22Rv1 (cell line): Measurements from ENCODE around the gene GPR156.

Experiments
- H3K27ac ChIP-seq: fragments of 450-650 bp; 2 replicates; pipeline ENCODE4 v1.5.1; 2017
- ZFX ChIP-seq: fragments of 450-650 bp; IDR thresholded peaks from 2 replicates; pipeline ENCODE4 v1.6.1; 2017; ENCODE audit warnings: antibody characterized with exemption, borderline replicate concordance
- TF ChIP-seq, protein P1 (sequence below): fragments of 450-650 bp; IDR thresholded peaks from 2 replicates; pipeline ENCODE4 v1.5.1; 2017; ENCODE audit warnings: mild to moderate bottlenecking

Gene GPR156

DNA sequence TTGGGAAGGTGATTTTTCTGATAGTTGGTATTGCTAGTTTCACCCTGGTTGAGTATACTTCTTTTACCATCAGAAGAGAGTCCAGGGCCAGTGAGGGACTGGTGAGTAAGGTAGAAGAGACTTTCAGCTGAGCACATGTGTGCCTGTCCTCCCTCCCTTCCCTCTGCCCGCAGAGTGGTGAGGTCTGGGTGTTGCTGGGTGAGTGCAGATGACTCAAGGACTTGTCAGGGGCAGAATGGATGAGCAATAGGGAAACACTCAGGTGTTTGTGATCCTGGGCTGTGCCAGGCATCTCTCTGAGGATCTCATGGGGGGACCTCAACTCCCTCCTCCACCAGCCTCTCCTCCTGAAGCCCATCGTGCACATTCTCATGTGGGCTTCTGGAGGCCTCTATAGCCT, 114.8 kb downstream of the GPR156 start:
- H3K27ac ChIP-seq = no peak overlapping the region
- TF ChIP-seq, protein P1, sequence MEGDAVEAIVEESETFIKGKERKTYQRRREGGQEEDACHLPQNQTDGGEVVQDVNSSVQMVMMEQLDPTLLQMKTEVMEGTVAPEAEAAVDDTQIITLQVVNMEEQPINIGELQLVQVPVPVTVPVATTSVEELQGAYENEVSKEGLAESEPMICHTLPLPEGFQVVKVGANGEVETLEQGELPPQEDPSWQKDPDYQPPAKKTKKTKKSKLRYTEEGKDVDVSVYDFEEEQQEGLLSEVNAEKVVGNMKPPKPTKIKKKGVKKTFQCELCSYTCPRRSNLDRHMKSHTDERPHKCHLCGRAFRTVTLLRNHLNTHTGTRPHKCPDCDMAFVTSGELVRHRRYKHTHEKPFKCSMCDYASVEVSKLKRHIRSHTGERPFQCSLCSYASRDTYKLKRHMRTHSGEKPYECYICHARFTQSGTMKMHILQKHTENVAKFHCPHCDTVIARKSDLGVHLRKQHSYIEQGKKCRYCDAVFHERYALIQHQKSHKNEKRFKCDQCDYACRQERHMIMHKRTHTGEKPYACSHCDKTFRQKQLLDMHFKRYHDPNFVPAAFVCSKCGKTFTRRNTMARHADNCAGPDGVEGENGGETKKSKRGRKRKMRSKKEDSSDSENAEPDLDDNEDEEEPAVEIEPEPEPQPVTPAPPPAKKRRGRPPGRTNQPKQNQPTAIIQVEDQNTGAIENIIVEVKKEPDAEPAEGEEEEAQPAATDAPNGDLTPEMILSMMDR = no peak
- TF ChIP-seq ZFX = no peak

DNA sequence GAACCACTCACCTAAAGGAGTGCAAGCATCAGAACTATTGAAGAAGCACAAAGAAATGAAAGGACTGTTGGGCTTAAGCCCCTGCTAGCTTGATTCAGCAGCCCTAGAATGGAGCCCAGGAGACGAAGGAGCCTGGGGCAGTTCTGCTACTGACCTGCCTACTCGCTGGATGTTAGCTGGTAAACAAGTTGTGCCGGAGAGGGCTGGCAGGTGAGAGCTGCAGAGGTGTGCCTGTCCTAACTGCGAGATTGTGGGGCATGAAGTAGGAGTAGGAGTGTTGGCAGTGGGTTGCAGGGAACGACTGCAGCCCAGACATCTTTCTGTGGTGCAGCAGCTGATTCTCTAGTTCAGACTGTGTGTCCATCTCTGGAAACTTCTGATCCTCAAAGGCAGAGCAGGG, 115.6 kb downstream of the GPR156 start:
- no peak overlapping the region for H3K27ac ChIP-seq
- TF ChIP-seq, protein P1 = no peak
- no peak for TF ChIP-seq ZFX

DNA sequence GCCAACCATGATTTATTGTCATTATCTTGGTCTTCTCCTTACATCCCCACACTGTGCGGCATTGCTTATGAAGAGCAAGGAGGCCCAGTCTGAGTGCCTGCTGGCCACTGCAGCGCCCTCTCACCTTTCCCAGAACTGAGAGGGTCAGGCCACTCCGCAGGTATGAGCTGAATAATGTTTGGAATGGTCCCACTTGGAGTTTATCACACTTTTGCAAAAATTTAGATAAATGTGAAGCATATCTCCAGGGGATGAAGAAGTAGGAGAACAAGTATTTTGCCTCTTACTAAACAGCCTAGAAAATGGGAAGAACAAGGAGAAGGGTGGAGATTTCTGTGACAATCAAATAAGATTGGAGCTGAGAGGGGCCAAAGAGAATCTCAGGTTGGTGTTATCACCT, 116.4 kb downstream of the GPR156 start:
- TF ChIP-seq, protein P1 = no peak
- TF ChIP-seq ZFX = no peak

DNA sequence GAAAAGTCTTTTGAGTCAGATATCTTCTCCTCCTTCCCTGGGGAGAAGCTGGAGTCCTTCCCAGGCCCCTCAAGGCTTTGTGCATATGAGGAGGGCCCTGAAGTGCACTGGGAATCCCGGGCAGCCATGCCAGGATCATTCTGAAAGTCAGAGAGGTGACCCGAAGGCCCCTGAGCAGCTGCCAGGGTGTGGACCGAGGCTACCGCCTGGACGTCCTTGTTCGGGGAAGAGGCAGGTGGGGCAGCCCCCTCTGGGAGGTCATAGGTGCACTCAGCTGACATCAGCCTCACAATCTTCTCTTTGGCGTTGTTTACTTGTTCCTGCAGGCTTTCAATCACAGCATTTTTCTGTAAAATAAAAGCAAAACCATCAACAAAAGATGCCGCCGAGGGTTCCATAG, 117.0 kb downstream of the GPR156 start:
- no peak for TF ChIP-seq ZFX
- TF ChIP-seq, protein P1 = no peak
- H3K27ac ChIP-seq = no peak overlapping the region

More for the DNA sequence above, 116.4 kb downstream of the GPR156 start:
- H3K27ac ChIP-seq = no peak overlapping the region

DNA sequence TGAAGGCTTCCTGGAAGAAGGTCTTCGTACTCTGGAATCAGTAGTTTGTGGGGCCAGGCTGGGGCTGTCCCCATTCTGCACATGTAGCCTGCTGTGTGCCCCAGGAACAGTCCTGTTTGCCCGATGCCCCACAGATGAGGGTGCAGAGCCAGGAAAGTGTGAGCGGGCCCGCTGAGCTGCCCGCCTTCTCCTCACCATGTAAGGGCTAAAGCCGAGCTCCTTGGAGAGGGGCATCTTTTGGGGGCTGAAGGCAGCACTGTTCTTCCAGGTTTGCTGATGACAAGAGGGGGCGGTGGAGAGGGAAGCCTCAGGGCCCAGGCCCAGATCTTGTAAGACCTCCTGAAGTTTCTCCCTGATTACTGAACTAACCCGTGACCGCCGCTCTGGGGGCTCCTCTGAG, 117.5 kb downstream of the GPR156 start:
- H3K27ac ChIP-seq = no peak overlapping the region
- TF ChIP-seq, protein P1 = no peak
- no peak for TF ChIP-seq ZFX

DNA sequence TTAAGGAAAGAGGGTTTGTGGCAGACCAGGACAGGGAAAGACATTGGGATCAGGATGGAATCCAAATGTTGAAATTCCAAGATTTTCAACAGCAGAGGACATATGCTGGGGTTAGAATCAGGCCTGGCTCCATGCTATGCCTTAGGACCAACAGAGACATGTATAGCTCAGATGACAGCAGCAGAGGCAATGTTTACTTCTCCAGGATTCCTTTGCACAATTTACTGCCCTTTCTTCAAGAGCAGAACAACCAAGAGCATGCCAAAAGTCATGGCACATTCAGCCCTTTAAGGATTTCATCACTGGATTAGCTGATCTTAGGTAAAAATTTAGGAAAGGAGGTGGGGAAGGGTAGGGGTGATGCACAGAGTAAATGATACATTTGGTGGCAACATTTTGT, 121.2 kb downstream of the GPR156 start:
- H3K27ac ChIP-seq = peak overlapping the region; percentile 64
- no peak for TF ChIP-seq ZFX
- TF ChIP-seq, protein P1 = no peak

DNA sequence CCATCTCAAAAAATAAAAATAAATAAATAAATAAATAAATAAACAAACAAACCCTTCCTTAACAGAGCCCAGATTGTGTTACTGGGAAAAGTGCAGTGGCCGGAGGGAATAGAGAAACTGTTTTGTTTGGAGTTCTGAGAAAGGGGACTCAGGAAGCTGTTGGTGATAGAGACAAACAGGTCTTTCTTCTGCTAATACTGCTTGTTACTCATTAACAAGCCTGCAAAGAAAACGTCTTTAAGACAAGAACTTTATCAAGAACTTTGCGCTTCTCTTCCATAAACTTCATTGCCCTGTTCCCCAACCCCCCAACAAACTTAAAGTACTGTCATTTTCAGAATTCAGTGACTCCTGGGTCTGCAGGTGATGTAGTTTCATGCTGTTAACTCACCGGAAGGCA, 122.0 kb downstream of the GPR156 start:
- H3K27ac ChIP-seq = peak overlapping the region; percentile 64
- TF ChIP-seq ZFX = no peak
- TF ChIP-seq, protein P1 = no peak
